Transverse colon (tissue), 4 donors: Measurements from ENCODE around the gene CNTN3. TPM values are rescaled to one million over a fixed set of nuclear protein-coding genes. Genes with fewer than 3 reads are reported as not detected.

Experiments used
- DNase-seq: peaks from one replicate; pipeline ENCODE4 v3.0.0-alpha.2; 2019
- H3K27ac ChIP-seq, 4 donors: fragments of 200-600 bp; sonication (generic); 2 replicates each; pipeline ENCODE4 v1.5.1; 2016 to 2018; ENCODE audit warnings: inconsistent platforms in 4 of 4
- H3K27me3 ChIP-seq: fragments of 200-600 bp; sonication (generic); 2 replicates; pipeline ENCODE4 v1.5.1; 2017; ENCODE audit warnings: inconsistent platforms
- H3K36me3 ChIP-seq, 4 donors: fragments of 200-600 bp; sonication (generic); 2 replicates each; pipeline ENCODE4 v1.5.1; 2017 to 2019; ENCODE audit warnings: inconsistent platforms in 4 of 4
- H3K4me1 ChIP-seq, 4 donors: fragments of 200-600 bp; sonication (generic); 2 replicates each; pipeline ENCODE4 v1.5.1; 2017 to 2020; ENCODE audit warnings: inconsistent platforms in 4 of 4
- H3K4me3 ChIP-seq, 4 donors: fragments of 200-600 bp; sonication (generic); 1 replicate in 1 of 4; 2 replicates in 3 of 4; pipeline versions ENCODE4 v1.5.1 to v1.6.1; 2017 to 2019; ENCODE audit warnings: inconsistent platforms in 4 of 4
- H3K9me3 ChIP-seq, 2 donors: fragments of 200-600 bp; sonication (generic); 2 replicates each; pipeline ENCODE4 v1.5.1; 2017 to 2019; ENCODE audit warnings: inconsistent platforms in 2 of 2
- EP300 ChIP-seq: sonication (generic); formaldehyde crosslinking; IDR thresholded peaks from one replicate; pipeline ENCODE4 v1.6.1; 2017; ENCODE audit warnings: antibody characterized with exemption, low read depth
- POLR2A ChIP-seq: fragments of 450-650 bp; IDR thresholded peaks from one replicate; pipeline ENCODE4 v1.6.1; 2016; ENCODE audit warnings: antibody characterized with exemption, mild to moderate bottlenecking, moderate library complexity
- POLR2AphosphoS5 ChIP-seq, 3 donors: sonication (generic); formaldehyde crosslinking; IDR thresholded peaks; one replicate each; pipeline ENCODE4 v1.6.1; 2016; ENCODE audit warnings: antibody characterized with exemption in 3 of 3
- WGBS, 2 donors: methylation state at CpG; one replicate each; pipeline ENCODE4 v1.1.5; 2018; ENCODE audit warnings: low coverage in 1 of 2; 5-methylcytosine and 5-hydroxymethylcytosine counted together
- in situ Hi-C, 4 donors: fragments of 200-750 bp; cut with MboI; loops; one replicate each; pipeline versions ENCODE4 v1.15.0 to v1.15.1; 2017; ENCODE audit warnings: low sequenced_read_pairs in 3 of 4, low pct_ligation_motif_present in 1 of 4, low pct_unique_long_range_greater_than_20kb in 1 of 4
- intact Hi-C: fragments of 100-400 bp; cut with DNase I; formaldehyde crosslinking; loops from one replicate; pipeline ENCODE4 v1.15.1; 2023; ENCODE audit warnings: low total_unique reads
- total RNA-seq, 4 donors: library from RNA; depleted of rRNA; stranded (reverse); fragments of >200 nt; gene quantifications; one replicate each; pipeline ENCODE4 v1.1.0, GENCODE V29; 2016
- TF ChIP-seq, protein P1 (sequence below), 5 experiments: fragments of 200-600 bp in 3 of 5; fragments of 450-650 bp in 2 of 5; sonication (generic) in 3 of 5; IDR thresholded peaks; 1 replicate in 2 of 5; 2 replicates in 3 of 5; pipeline ENCODE4 v1.5.1; 2016 to 2017; ENCODE audit warnings: antibody characterized with exemption in 5 of 5, inconsistent platforms in 3 of 5, mild to moderate bottlenecking in 2 of 5, moderate library complexity in 1 of 5

The CNTN3 gene
- total RNA-seq, 4 donors from 2014 or later: 3.7 to 10.5 (median 8.2) TPM

DNA sequence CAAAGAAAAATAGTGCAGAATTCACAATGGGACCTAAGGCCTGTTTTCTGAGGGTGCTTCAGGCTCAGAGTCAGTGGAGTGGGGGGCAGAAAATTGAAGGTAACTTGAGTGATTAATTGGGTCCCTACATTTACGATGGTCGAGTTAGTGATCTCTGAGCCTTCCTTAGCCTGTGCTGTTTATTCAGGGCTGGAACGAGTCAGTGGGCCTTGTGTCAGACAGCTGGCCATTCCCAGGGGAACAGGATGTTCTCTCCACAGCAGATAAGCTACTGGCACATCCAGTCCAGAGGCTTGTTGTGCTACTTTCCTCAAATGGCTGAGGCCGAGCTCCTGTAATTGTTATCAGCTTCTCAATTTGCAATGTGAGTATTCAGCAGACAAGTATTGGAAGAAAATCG is 29.2 kb upstream of the CNTN3 start:
- no peaks in the 10 kb centered on the region for H3K9me3 ChIP-seq
- no peaks in the 10 kb centered on the region for H3K36me3 ChIP-seq
- TF ChIP-seq POLR2AphosphoS5 (IDR thresholded peaks at IDR 0.05) (peak in 1 of 3 donors; percentile 29), EP300 (no peak)
- no peaks in the 10 kb centered on the region for H3K4me1 ChIP-seq
- intact Hi-C loops: no loop called here
- DNase-seq: peak; percentile 10
- no peak overlapping the region for H3K27ac ChIP-seq
- H3K4me3 ChIP-seq: no peak overlapping the region
- 36 to 86% methylated on average over 1 to 5 of the region's 5 CpGs for WGBS, 2 donors
- H3K27me3 ChIP-seq: no peaks in the 10 kb centered on the region
- in situ Hi-C loops: no loop called here

DNA sequence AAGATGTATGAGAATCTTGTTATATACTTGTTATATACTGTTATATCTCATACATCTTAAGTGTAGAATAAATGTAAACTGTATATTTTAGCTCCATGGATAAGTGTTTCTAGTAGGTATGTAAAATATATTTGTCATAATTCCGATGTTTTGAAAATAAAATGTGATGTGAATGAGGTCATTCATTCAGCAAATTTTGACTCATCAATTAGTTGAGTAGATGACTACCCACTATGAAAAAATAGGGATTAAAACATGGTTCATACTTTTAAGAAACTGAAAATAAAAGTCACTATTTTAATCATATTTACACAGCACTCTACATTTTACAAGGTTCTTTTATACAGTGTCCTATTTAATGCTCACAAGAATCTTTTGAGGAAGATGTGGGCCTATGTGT is 28.4 kb upstream of the CNTN3 start:
- Histone ChIP-seq H3K27me3 (no peaks in the 10 kb centered on the region), H3K36me3 (no peaks in the 10 kb centered on the region), H3K9me3 (no peaks in the 10 kb centered on the region), H3K4me1 (no peaks in the 10 kb centered on the region), H3K27ac (no peak overlapping the region), H3K4me3 (no peak overlapping the region)
- WGBS, 2 donors: 67 to 77% methylated on average over 1 of the region's 1 CpG
- no peak for DNase-seq
- intact Hi-C loops (no loop called here), in situ Hi-C loops (no loop called here)
- TF ChIP-seq EP300 (no peak), POLR2A (no peak), POLR2AphosphoS5 (IDR thresholded peaks at IDR 0.05) (no peak)
- TF ChIP-seq, protein P1, sequence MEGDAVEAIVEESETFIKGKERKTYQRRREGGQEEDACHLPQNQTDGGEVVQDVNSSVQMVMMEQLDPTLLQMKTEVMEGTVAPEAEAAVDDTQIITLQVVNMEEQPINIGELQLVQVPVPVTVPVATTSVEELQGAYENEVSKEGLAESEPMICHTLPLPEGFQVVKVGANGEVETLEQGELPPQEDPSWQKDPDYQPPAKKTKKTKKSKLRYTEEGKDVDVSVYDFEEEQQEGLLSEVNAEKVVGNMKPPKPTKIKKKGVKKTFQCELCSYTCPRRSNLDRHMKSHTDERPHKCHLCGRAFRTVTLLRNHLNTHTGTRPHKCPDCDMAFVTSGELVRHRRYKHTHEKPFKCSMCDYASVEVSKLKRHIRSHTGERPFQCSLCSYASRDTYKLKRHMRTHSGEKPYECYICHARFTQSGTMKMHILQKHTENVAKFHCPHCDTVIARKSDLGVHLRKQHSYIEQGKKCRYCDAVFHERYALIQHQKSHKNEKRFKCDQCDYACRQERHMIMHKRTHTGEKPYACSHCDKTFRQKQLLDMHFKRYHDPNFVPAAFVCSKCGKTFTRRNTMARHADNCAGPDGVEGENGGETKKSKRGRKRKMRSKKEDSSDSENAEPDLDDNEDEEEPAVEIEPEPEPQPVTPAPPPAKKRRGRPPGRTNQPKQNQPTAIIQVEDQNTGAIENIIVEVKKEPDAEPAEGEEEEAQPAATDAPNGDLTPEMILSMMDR (IDR thresholded peaks at IDR 0.05): no peak

DNA sequence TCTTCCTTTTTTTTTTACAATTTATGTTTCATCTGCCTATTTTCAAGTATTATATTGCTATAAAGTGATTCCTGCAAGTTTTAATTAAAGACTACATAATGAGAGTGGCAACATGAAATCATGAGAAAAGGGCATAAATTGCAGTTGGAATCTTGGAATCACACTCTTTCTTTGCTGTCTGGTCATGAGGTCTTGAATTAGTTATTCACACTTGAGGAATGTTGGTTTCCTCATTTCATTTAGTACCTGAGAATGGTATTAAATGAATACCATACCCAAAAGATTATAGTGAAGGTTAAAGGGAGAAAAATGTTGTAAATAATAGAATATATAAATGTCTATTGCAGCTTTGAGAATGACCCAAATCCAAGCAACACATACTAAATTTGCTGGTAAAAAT is 25.8 kb upstream of the CNTN3 start:
- H3K27ac ChIP-seq: no peak overlapping the region
- H3K36me3 ChIP-seq: no peaks in the 10 kb centered on the region
- H3K4me1 ChIP-seq: no peaks in the 10 kb centered on the region
- no peaks in the 10 kb centered on the region for H3K9me3 ChIP-seq
- intact Hi-C loops (no loop called here), in situ Hi-C loops (no loop called here)
- H3K27me3 ChIP-seq: no peaks in the 10 kb centered on the region
- no peak for DNase-seq
- TF ChIP-seq POLR2AphosphoS5 (IDR thresholded peaks at IDR 0.05) (no peak), EP300 (no peak), POLR2A (no peak)
- TF ChIP-seq, protein P1 (IDR thresholded peaks at IDR 0.05): no peak
- H3K4me3 ChIP-seq: no peak overlapping the region

DNA sequence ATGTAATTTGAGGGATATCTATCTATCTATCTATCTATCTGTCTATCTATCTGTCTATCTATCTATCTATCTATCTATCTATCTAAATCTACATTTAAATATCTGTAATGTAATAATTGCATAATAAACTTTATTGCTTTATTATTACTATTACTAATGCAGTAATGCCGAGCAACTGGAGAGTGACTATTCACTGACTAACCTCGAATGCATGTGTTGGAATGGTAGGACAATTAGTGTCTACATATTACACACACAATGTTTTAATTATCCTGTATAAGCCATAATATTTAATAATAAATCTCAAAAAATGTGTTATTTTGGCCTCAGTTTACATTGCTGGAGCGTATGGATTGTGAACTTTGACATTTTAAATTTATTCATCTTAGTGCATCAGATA is 25.2 kb upstream of the CNTN3 start:
- DNase-seq: no peak
- intact Hi-C loops: no loop called here
- 83 to 87% methylated on average over 3 of the region's 3 CpGs for WGBS, 2 donors
- Histone ChIP-seq H3K27me3 (no peaks in the 10 kb centered on the region), H3K27ac (no peak overlapping the region), H3K36me3 (no peaks in the 10 kb centered on the region), H3K9me3 (no peaks in the 10 kb centered on the region), H3K4me1 (no peaks in the 10 kb centered on the region), H3K4me3 (no peak overlapping the region)
- TF ChIP-seq EP300: no peak
- TF ChIP-seq, protein P1 (IDR thresholded peaks at IDR 0.05): no peak
- no peak for TF ChIP-seq POLR2A
- no peak for TF ChIP-seq POLR2AphosphoS5 (IDR thresholded peaks at IDR 0.05)
- in situ Hi-C loops: no loop called here

DNA sequence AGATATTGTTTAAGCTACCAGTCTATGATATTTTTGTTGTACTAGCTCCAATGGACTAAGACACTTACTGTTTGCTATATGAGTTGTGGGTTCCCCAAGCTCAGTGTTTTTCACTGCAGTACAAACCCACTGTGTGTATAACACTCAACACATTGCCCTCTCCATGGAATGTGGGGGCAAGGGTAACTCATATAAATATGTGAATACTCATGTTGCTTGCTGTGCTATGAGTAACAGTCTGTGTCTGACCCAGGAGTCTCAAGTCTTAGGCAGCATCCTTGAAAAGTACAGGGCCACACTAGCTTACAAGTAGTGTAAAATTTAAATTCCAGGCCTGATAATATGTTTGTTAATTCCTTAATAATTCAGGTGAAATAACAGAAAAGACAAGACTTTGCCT is 22.5 kb upstream of the CNTN3 start:
- no peaks in the 10 kb centered on the region for H3K36me3 ChIP-seq
- no peaks in the 10 kb centered on the region for H3K9me3 ChIP-seq
- intact Hi-C loops (no loop called here), in situ Hi-C loops (no loop called here)
- H3K27ac ChIP-seq: no peak overlapping the region
- TF ChIP-seq, protein P1 (IDR thresholded peaks at IDR 0.05): no peak
- TF ChIP-seq EP300 (no peak), POLR2A (no peak), POLR2AphosphoS5 (IDR thresholded peaks at IDR 0.05) (no peak)
- no peaks in the 10 kb centered on the region for H3K4me1 ChIP-seq
- no peaks in the 10 kb centered on the region for H3K27me3 ChIP-seq
- no peak overlapping the region for H3K4me3 ChIP-seq
- no peak for DNase-seq
